Uterus (tissue), 4 donors: ENCODE results near the gene NHS. TPM values are rescaled to one million over a fixed set of nuclear protein-coding genes. Genes with fewer than 3 reads are reported as not detected.

ENCODE experiments used
- DNase-seq, 2 donors: peaks; one replicate each; pipeline ENCODE4 v3.0.0-alpha.2; 2019 to 2020
- H3K27ac ChIP-seq, 2 donors: fragments of 200-600 bp; sonication (generic); 1 replicate in 1 of 2; 2 replicates in 1 of 2; pipeline ENCODE4 v1.5.1; 2016 to 2018
- H3K27me3 ChIP-seq, 2 donors: fragments of 200-600 bp; sonication (generic); one replicate each; pipeline ENCODE4 v1.5.1; 2018 to 2019; ENCODE audit warnings: control low read depth in 1 of 2
- H3K36me3 ChIP-seq, 2 donors: fragments of 200-600 bp; sonication (generic); one replicate each; pipeline ENCODE4 v1.5.1; 2019; ENCODE audit warnings: control low read depth in 1 of 2
- H3K4me1 ChIP-seq, 2 donors: fragments of 200-600 bp; sonication (generic); one replicate each; pipeline ENCODE4 v1.5.1; 2018 to 2019; ENCODE audit warnings: control low read depth in 1 of 2
- H3K4me3 ChIP-seq, 2 donors: fragments of 200-600 bp; sonication (generic); 1 replicate in 1 of 2; 2 replicates in 1 of 2; pipeline ENCODE4 v1.5.1; 2018 to 2019; ENCODE audit warnings: mild to moderate bottlenecking in 1 of 2
- H3K9me3 ChIP-seq, 2 donors: fragments of 200-600 bp; sonication (generic); one replicate each; pipeline ENCODE4 v1.5.1; 2019; ENCODE audit warnings: control low read depth in 1 of 2
- CTCF ChIP-seq, 4 experiments: fragments of 200-600 bp in 2 of 4; fragments of 450-650 bp in 2 of 4; sonication (generic) in 2 of 4; IDR thresholded peaks; one replicate each; pipeline ENCODE4 v1.5.1; 2016 to 2019; ENCODE audit warnings: antibody characterized with exemption in 4 of 4, mild to moderate bottlenecking in 2 of 4, moderate library complexity in 1 of 4
- POLR2A ChIP-seq, 2 donors: fragments of 450-650 bp; IDR thresholded peaks; one replicate each; pipeline ENCODE4 v1.6.1; 2016; ENCODE audit warnings: antibody characterized with exemption in 2 of 2, mild to moderate bottlenecking in 1 of 2, moderate library complexity in 1 of 2
- intact Hi-C: fragments of 100-400 bp; cut with DNase I; formaldehyde crosslinking; loops from one replicate; pipeline ENCODE4 v1.15.1; 2023; ENCODE audit warnings: low total_unique reads
- total RNA-seq, 4 donors: library from RNA; depleted of rRNA in 3 of 4; stranded (reverse); fragments of >200 nt in 3 of 4; gene quantifications; one replicate each; pipeline versions ENCODE4 v1.1.0 to v1.2.4, GENCODE V29; 2014 to 2023
- donor health status: DM: yes; HTN: yes; CAD: no.

The NHS gene
- total RNA-seq, 4 donors from 2014 or later: 3.5 to 14.3 (median 9.5) TPM

GRCh38 chrX:17643528-17643927 is 268.5 kb downstream of the NHS start:
- TF ChIP-seq POLR2A (IDR thresholded peaks at IDR 0.05): no peak
- no peak for TF ChIP-seq CTCF (IDR thresholded peaks at IDR 0.05)
- no peaks in the 10 kb centered on the region for H3K36me3 ChIP-seq
- H3K27ac ChIP-seq: no peak overlapping the region
- H3K4me3 ChIP-seq: no peak overlapping the region
- no peaks in the 10 kb centered on the region for H3K9me3 ChIP-seq
- no peaks in the 10 kb centered on the region for H3K27me3 ChIP-seq
- DNase-seq: no peak
- intact Hi-C loops: no loop called here
- no peaks in the 10 kb centered on the region for H3K4me1 ChIP-seq

GRCh38 chrX:17644001-17644400 is 269.0 kb downstream of the NHS start:
- no peaks in the 10 kb centered on the region for H3K27me3 ChIP-seq
- no peak overlapping the region for H3K27ac ChIP-seq
- no peak overlapping the region for H3K4me3 ChIP-seq
- intact Hi-C loops: no loop called here
- H3K4me1 ChIP-seq: no peaks in the 10 kb centered on the region
- DNase-seq: no peak
- H3K9me3 ChIP-seq: no peaks in the 10 kb centered on the region
- TF ChIP-seq CTCF (IDR thresholded peaks at IDR 0.05) (no peak), POLR2A (IDR thresholded peaks at IDR 0.05) (no peak)
- H3K36me3 ChIP-seq: no peaks in the 10 kb centered on the region

- no peak overlapping the region for H3K4me3 ChIP-seq
- TF ChIP-seq POLR2A (IDR thresholded peaks at IDR 0.05) (no peak), CTCF (IDR thresholded peaks at IDR 0.05) (no peak)
- H3K27ac ChIP-seq: no peak overlapping the region
- DNase-seq: no peak
- no peaks in the 10 kb centered on the region for H3K27me3 ChIP-seq
- no peaks in the 10 kb centered on the region for H3K4me1 ChIP-seq
- intact Hi-C loops: no loop called here
- H3K36me3 ChIP-seq: no peaks in the 10 kb centered on the region
- no peaks in the 10 kb centered on the region for H3K9me3 ChIP-seq
These were observed 279.1 kb downstream of the NHS start for GRCh38 chrX:17654116-17654515.

- Histone ChIP-seq H3K27ac (no peak overlapping the region), H3K9me3 (no peaks in the 10 kb centered on the region), H3K4me1 (no peaks in the 10 kb centered on the region), H3K4me3 (peak overlapping the region in 1 of 2 donors; percentile 22), H3K36me3 (no peaks in the 10 kb centered on the region), H3K27me3 (no peaks in the 10 kb centered on the region)
- no peak for DNase-seq
- intact Hi-C loops: no loop called here
- no peak for TF ChIP-seq CTCF (IDR thresholded peaks at IDR 0.05)
- no peak for TF ChIP-seq POLR2A (IDR thresholded peaks at IDR 0.05)
These were observed 280.4 kb downstream of the NHS start for GRCh38 chrX:17655211-17656034.

- intact Hi-C loops: no loop called here
- no peaks in the 10 kb centered on the region for H3K36me3 ChIP-seq
- TF ChIP-seq POLR2A (IDR thresholded peaks at IDR 0.05) (no peak), CTCF (IDR thresholded peaks at IDR 0.05) (no peak)
- H3K4me3 ChIP-seq: peak overlapping the region in 1 of 2 donors; percentile 22
- no peak for DNase-seq
- H3K27ac ChIP-seq: no peak overlapping the region
- H3K9me3 ChIP-seq: no peaks in the 10 kb centered on the region
- no peaks in the 10 kb centered on the region for H3K27me3 ChIP-seq
- no peaks in the 10 kb centered on the region for H3K4me1 ChIP-seq
These were observed 281.0 kb downstream of the NHS start for GRCh38 chrX:17656035-17656418.
